B cell (primary cell): ENCODE data around the gene MET.

Experiments used
- EZH2 ChIP-seq: IDR thresholded peaks from 2 replicates; pipeline ENCODE4 v1.6.1; 2012; ENCODE audit warnings: borderline replicate concordance, low read depth, mild to moderate bottlenecking, moderate library complexity, low read length; ENCODE audit not compliant: insufficient read depth, poor library complexity, severe bottlenecking
- TF ChIP-seq, protein P1 (sequence below): fragments of 200-600 bp; IDR thresholded peaks from one replicate; pipeline ENCODE4 v1.8.0; 2022; ENCODE audit warnings: antibody characterized with exemption, mild to moderate bottlenecking

- TF ChIP-seq, protein P1, sequence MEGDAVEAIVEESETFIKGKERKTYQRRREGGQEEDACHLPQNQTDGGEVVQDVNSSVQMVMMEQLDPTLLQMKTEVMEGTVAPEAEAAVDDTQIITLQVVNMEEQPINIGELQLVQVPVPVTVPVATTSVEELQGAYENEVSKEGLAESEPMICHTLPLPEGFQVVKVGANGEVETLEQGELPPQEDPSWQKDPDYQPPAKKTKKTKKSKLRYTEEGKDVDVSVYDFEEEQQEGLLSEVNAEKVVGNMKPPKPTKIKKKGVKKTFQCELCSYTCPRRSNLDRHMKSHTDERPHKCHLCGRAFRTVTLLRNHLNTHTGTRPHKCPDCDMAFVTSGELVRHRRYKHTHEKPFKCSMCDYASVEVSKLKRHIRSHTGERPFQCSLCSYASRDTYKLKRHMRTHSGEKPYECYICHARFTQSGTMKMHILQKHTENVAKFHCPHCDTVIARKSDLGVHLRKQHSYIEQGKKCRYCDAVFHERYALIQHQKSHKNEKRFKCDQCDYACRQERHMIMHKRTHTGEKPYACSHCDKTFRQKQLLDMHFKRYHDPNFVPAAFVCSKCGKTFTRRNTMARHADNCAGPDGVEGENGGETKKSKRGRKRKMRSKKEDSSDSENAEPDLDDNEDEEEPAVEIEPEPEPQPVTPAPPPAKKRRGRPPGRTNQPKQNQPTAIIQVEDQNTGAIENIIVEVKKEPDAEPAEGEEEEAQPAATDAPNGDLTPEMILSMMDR, result no peak
- TF ChIP-seq EZH2, result no peak
These were observed 32.7 kb downstream of the MET start for GRCh38 chr7:116704650-116705228.
